Endothelial cell of umbilical vein (primary cell): ENCODE measurements around the gene CROCC2. TPM values are rescaled to one million over a fixed set of nuclear protein-coding genes. Genes with fewer than 3 reads are reported as not detected.

Source experiments
- BruUV-seq: library from RNA; stranded (reverse); fragments of 400-500 nt; replicated peaks from 2 replicates; lab custom pipeline; 2021; lab: Mats Ljungman, UMichigan
- CTCF ChIA-PET: fragments of 300-600, 350-600 bp; sonication (Branson Sonifier 250); formaldehyde crosslinking; loops from one replicate; lab custom pipeline; 2021; ENCODE audit warnings: antibody characterized with exemption, inconsistent platforms; lab: Charles Lee
- POLR2A ChIA-PET: fragments of 300-600, 350-600 bp; sonication (Branson Sonifier 250); formaldehyde crosslinking; loops from one replicate; lab custom pipeline; 2021; ENCODE audit warnings: antibody characterized with exemption, inconsistent platforms; lab: Charles Lee
- DNase-seq: peaks from one replicate; pipeline ENCODE4 v3.0.0-alpha.2; 2011; ENCODE audit warnings: low read depth, low spot score
- FAIRE-seq: peaks from 2 replicates; lab custom pipeline; 2011; peaks lifted over from hg19 to GRCh38; lab: Jason Lieb, UNC
- H2AFZ ChIP-seq: 2 replicates; pipeline ENCODE4 v1.6.0; 2012; ENCODE audit warnings: low read depth, low read length, control low read depth, inconsistent platforms
- H3K27ac ChIP-seq: 2 replicates; pipeline ENCODE4 v1.5.1; 2011; ENCODE audit warnings: low read depth, mild to moderate bottlenecking, control low read depth, low read length, moderate library complexity; ENCODE audit not compliant: insufficient read depth
- H3K27me3 ChIP-seq, 2 experiments: 2 replicates each; pipeline versions ENCODE4 v1.6.0 to v1.6.1; 2011; ENCODE audit warnings: low read length in 2 of 2, mixed read lengths in 1 of 2; ENCODE audit not compliant: control insufficient read depth in 2 of 2, insufficient read depth in 2 of 2
- H3K36me3 ChIP-seq, 2 experiments: 2 replicates in 1 of 2; 3 replicates in 1 of 2; pipeline ENCODE4 v1.5.1; 2011; ENCODE audit warnings: low read length in 2 of 2, mild to moderate bottlenecking in 1 of 2, moderate library complexity in 1 of 2; ENCODE audit not compliant: control insufficient read depth in 2 of 2, insufficient read depth in 2 of 2; ENCODE audit errors: extremely low read depth in 1 of 2
- H3K4me1 ChIP-seq: 3 replicates; pipeline ENCODE4 v1.5.1; 2011; ENCODE audit warnings: mild to moderate bottlenecking, low read length; ENCODE audit not compliant: control insufficient read depth, insufficient read depth; ENCODE audit errors: extremely low read depth
- H3K4me2 ChIP-seq: 2 replicates; pipeline ENCODE4 v1.6.1; 2011; ENCODE audit warnings: low read length, control low read depth, mixed read lengths; ENCODE audit not compliant: insufficient read depth
- H3K4me3 ChIP-seq, 3 experiments: fragments of 200-600 bp in 1 of 3; sonication (generic), shearing (Covaris generic) in 1 of 3; replicated peaks in 1 of 3; 2 replicates each; pipeline ENCODE4 v1.5.1; 2011 to 2016; ENCODE audit warnings: control low read depth in 3 of 3, low read length in 3 of 3, mild to moderate bottlenecking in 2 of 3, inconsistent platforms in 1 of 3, low read depth in 1 of 3, moderate library complexity in 1 of 3; ENCODE audit not compliant: insufficient read depth in 1 of 3
- H3K79me2 ChIP-seq: 2 replicates; pipeline ENCODE4 v1.6.0; 2012; ENCODE audit warnings: low read length, inconsistent platforms; ENCODE audit not compliant: control insufficient read depth, insufficient read depth
- H3K9ac ChIP-seq: replicated peaks from 2 replicates; pipeline ENCODE3; 2011; ENCODE audit warnings: low read length, control low read depth; ENCODE audit not compliant: insufficient read depth; ENCODE audit errors: extremely low read depth
- H3K9me1 ChIP-seq: replicated peaks from 3 replicates; pipeline ENCODE4 v1.6.0; 2011; ENCODE audit warnings: mild to moderate bottlenecking, low read length; ENCODE audit not compliant: control insufficient read depth, insufficient read depth; ENCODE audit errors: extremely low read depth
- H3K9me3 ChIP-seq: replicated peaks from 2 replicates; pipeline ENCODE4 v1.5.1; 2012; ENCODE audit warnings: low read length, inconsistent platforms; ENCODE audit not compliant: control insufficient read depth, insufficient read depth
- H4K20me1 ChIP-seq: replicated peaks from 2 replicates; pipeline ENCODE3; 2011; ENCODE audit warnings: mild to moderate bottlenecking, low read length; ENCODE audit not compliant: control insufficient read depth, insufficient read depth; ENCODE audit errors: extremely low read depth
- CTCF ChIP-seq, 2 donors: IDR thresholded peaks; 1 replicate in 1 of 2; 2 replicates in 1 of 2; pipeline ENCODE4 v1.5.1; 2011; ENCODE audit warnings: low read length in 2 of 2, mild to moderate bottlenecking in 2 of 2, moderate library complexity in 2 of 2, control low read depth in 1 of 2, inconsistent platforms in 1 of 2, low read depth in 1 of 2; ENCODE audit not compliant: insufficient read depth in 1 of 2; ENCODE audit errors: extremely low read depth in 1 of 2
- EZH2 ChIP-seq: IDR thresholded peaks from 2 replicates; pipeline ENCODE4 v1.6.1; 2012; ENCODE audit warnings: borderline replicate concordance, low read depth, mild to moderate bottlenecking, moderate library complexity, low read length, inconsistent platforms; ENCODE audit not compliant: severe bottlenecking
- FOS ChIP-seq: IDR thresholded peaks from 2 replicates; pipeline ENCODE4 v1.6.1; 2011; ENCODE audit warnings: mild to moderate bottlenecking, low read length, moderate library complexity, borderline replicate concordance; ENCODE audit not compliant: insufficient read depth
- GATA2 ChIP-seq: IDR thresholded peaks from 2 replicates; pipeline ENCODE4 v1.7.0; 2011; ENCODE audit warnings: low read depth, mild to moderate bottlenecking, moderate library complexity, mixed read lengths, low read length; ENCODE audit not compliant: insufficient read length, insufficient read depth
- JUN ChIP-seq: IDR thresholded peaks from 2 replicates; pipeline ENCODE4 v1.6.1; 2011; ENCODE audit warnings: borderline replicate concordance, low read depth; ENCODE audit not compliant: insufficient read length, insufficient read depth
- MAX ChIP-seq: IDR thresholded peaks from 2 replicates; pipeline ENCODE4 v1.6.1; 2011; ENCODE audit not compliant: insufficient read depth, insufficient read length
- MYC ChIP-seq: IDR thresholded peaks from one replicate; pipeline ENCODE4 v1.6.1; 2011; ENCODE audit warnings: mild to moderate bottlenecking, low read depth, low read length
- POLR2A ChIP-seq: IDR thresholded peaks from 2 replicates; pipeline ENCODE4 v1.6.1; 2012; ENCODE audit warnings: low read depth, mild to moderate bottlenecking, control low read depth, low read length
- POLR2AphosphoS5 ChIP-seq: IDR thresholded peaks from 2 replicates; pipeline ENCODE4 v1.6.1; 2012; ENCODE audit warnings: low read depth, mild to moderate bottlenecking, control low read depth, low read length, moderate library complexity; ENCODE audit not compliant: insufficient read depth
- dilution Hi-C: fragments of 300-500 bp; cut with MboI; formaldehyde crosslinking; loops from one replicate; pipeline ENCODE4 v1.15.0; 2019; ENCODE audit warnings: low sequenced_read_pairs; ENCODE audit not compliant: extremely low pct_ligation_motif_present
- intact Hi-C: fragments of 100-400 bp; cut with micrococcal nuclease; formaldehyde crosslinking; loops from one replicate; pipeline ENCODE4 v1.10.0; 2022
- polyA plus RNA-seq, 4 experiments: library from polyadenylated mRNA; depleted of rRNA in 3 of 4; stranded (reverse) in 3 of 4; unstranded in 1 of 4; fragments of >200 nt; gene quantifications; 2 replicates each; pipeline versions ENCODE4 v1.2.1 to v1.2.3, GENCODE V29; 2011 to 2012; ENCODE audit warnings: missing spikeins in 1 of 4
- total RNA-seq: library from RNA; stranded (reverse); gene quantifications from 2 replicates; pipeline ENCODE4 v1.2.3, GENCODE V29; 2021

The CROCC2 gene
- total and polyA plus RNA-seq, 2 donors (not counting 3 experiments of a cell fraction or from before 2014, with no cell fraction given): not detected

- BruUV-seq: no TSS peak
- Histone ChIP-seq H3K27ac (no peak overlapping the region), H3K9ac (no peak overlapping the region), H3K4me3 (no peak overlapping the region), H2AFZ (no peak overlapping the region), H3K4me2 (no peak overlapping the region), H3K36me3 (no peaks in the 10 kb centered on the region), H3K9me1 (no peaks in the 10 kb centered on the region), H3K9me3 (no peaks in the 10 kb centered on the region), H3K4me1 (no peaks in the 10 kb centered on the region), H4K20me1 (no peaks in the 10 kb centered on the region), H3K79me2 (no peaks in the 10 kb centered on the region), H3K27me3 (peaks cover 0 to 2% of the 10 kb centered on the region in 2 experiments)
- no peak for DNase-seq
- dilution Hi-C loops: no loop called here
- ChIA-PET CTCF (interaction anchor here (2.5 kb wide), 1 partner anchor 27 kb away, joined by 8 read pairs; no protein-coding TSS in a partner anchor), POLR2A (no interaction called here)
- TF ChIP-seq CTCF (IDR thresholded peaks at IDR 0.05; ENCODE audit: extremely low read depth in 1 of 2, insufficient read depth in 1 of 2, low read depth in 1 of 2, low read length in 2 of 2) (no peak), EZH2 (no peak), FOS (no peak), MAX (no peak), JUN (no peak), MYC (no peak), POLR2A (no peak), GATA2 (no peak), POLR2AphosphoS5 (no peak)
- no peak for FAIRE-seq
- intact Hi-C loops: no loop called here
Observed at GRCh38 chr2:240956171-240956934, 50.2 kb downstream of the CROCC2 start.
